ENCODE results near the gene MPPED1.

Gene MPPED1

DNA sequence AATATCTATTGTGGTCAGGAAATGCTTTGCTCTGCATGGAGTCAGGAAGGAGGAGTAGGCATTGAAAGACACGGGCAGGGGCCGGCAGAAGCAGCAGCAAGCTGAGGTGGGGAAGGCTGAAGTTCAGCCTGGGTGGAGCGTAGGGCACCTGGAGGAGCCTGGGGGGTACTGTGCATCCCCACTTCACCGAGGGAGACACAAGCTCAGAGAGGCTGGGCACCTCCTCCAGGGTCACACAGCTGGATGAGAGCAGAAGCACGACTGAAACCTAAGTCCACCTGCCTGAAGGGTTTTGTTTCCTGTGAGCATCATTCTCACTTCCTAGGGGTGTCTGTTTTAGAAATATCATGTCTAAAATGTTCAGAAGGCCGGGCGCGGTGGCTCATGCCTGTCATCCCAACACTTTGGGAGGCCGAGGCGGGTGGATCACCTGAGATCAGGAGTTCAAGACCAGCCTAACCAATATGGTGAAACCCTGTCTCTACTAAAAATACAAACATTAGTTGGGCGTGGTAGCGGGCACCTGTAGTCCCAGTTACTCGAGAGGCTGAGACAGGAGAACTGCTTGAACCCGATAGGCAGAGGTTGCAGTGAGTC lies 138.3 kb downstream of the MPPED1 start:
- no peak for DNase-seq

GRCh38 chr22:43550672-43551071 lies 138.9 kb downstream of the MPPED1 start:
- DNase-seq = no peak

DNA sequence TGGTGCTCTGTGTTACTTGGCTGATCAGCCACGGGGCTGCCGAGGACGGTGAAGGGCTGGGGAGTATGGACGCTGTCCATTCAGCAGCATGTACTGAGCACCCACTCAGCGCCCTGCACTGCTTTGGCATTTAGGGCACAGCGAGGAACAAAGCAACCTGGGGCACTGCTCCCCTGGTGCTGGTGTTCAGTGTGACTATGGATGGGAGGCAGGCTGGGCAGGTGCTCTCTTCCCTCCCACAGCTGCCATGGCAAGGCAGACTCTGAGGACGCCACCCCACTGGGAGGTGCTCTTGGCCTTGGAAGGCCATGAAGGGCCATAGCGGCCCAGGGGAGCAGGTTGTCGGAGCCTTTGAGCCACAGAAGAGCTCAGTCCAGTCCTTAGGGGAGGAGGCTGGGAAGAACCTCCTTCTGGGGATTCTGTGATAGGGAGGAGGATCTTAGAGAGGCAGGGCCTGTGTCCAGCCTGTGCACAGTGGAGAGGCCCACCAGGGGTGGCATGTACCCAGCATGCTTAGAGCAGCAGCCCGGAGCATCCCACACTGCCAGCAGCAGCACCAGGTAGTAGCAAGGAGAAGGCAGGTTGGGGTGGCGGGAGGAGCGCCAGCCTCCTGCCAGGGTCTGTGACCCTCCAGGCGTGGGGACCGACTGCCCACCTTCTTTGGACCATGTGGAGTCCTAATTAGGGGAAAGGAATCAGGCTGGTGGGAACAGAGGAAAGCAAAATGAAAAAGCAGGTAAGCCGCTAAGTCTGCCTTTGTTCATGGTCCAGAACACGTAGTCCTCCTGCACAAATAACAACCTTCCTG lies 141.8 kb downstream of the MPPED1 start:
- DNase-seq = no peak

- no peak for DNase-seq
Observed at GRCh38 chr22:43554259-43554636, 142.4 kb downstream of the MPPED1 start.

DNA sequence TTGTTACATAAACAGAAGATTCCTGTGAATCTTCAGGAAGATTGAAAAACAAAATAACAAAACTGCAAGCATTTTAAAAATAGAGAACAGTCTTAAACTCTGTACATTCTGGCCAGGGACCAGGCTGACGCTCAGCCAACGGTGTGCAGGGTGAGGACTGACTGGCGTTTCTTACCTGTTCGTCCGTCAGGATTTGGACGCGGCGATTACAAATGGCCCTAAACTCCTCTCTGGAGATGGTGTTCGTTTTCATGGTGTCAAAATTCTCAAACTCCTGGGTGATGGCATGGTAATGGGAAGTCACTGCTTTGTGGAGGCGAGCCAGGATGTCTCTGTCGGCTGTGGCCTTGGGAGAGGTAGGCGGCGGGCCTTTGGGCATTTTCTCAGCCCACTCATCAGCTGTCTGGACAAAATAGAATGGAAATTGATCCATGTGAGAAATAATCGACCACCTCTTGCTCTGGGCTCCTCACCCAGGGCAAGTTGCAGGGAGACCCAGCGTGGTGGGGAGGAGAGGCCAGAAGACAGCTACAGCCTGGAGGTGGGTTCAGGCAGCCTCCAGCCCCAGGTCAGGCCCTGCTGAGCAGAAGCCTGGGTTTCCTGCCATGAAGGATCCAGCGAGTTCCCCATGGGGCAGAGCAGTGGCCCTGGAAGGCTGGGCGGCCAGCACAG lies 143.0 kb downstream of the MPPED1 start:
- no peak for DNase-seq

DNA sequence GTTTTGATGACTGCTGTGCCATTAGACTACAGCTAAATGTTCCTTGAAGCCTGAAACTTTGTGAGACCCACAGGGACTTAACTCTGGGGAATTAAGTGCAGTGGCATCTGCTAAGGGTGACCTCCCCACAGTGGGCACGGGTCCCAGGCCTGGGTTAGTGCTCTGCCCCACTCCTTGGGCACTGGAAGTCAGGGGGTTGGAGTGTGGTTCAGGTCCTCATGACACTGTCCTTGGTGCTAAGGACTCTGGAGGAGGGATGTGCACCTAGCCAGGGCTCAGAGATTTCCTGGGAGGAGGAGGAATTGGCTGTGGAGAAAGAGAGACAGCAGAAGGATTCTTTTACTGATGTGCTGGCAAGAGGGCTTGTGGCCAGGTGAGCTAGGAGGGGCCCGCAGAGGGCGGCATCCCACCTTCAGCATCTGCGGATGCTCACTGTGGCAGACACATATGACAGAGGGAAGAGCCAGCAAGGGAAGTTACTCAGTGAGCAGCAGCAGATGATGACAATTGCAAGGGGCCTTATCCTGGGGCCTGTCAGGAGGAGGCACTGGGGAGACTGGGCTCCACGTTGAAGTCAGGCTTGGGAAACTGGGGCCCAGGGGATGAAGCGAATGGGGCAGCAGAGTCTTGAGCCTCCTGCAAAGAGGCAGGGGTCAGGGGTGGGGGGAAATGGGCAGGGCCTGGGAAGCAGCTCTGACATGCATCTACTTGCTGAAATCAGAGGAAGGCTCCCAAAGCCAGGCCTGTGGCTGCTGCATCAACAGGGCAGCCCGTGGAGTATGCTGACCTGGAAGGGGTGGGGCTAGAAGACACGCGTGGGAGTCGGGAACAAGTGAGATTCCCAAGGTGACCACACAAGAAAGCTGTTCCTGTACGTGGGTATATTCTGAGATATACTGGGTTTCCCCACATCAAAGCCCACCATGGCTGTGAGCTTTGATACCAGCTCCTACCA lies 144.0 kb downstream of the MPPED1 start:
- DNase-seq = no peak

Measured in hematopoietic multipotent progenitor cell treated with erythropoietin and hydrocortisone succinate and interleukin-3 and kit ligand, for 6 days (in vitro differentiated cells).